KMS-11 (cell line): ENCODE results near the gene AHCYL2.
"Not testable (repeated sequence)": the region's sequence is repeated elsewhere in the genome, so short reads cannot be mapped to it uniquely, and the experiment has no call there.

Source experiments
- H2AFZ ChIP-seq: fragments of 200-600 bp; sonication (generic); 2 replicates; pipeline ENCODE4 v1.6.1; 2016; ENCODE audit warnings: antibody characterized with exemption, mixed run types, low read depth
- H3K27ac ChIP-seq: fragments of 200-600 bp; sonication (generic); 2 replicates; pipeline ENCODE4 v1.6.1; 2016; ENCODE audit warnings: mild to moderate bottlenecking, mixed run types
- H3K27me3 ChIP-seq: fragments of 200-600 bp; sonication (generic); 2 replicates; pipeline ENCODE4 v1.6.1; 2017; ENCODE audit warnings: mild to moderate bottlenecking, low read depth, mixed run types, moderate library complexity; ENCODE audit not compliant: insufficient read depth
- H3K36me3 ChIP-seq: fragments of 200-600 bp; sonication (generic); 2 replicates; pipeline ENCODE4 v1.6.1; 2017; ENCODE audit warnings: mild to moderate bottlenecking, mixed run types; ENCODE audit not compliant: insufficient read depth
- H3K4me1 ChIP-seq: fragments of 200-600 bp; sonication (generic); 2 replicates; pipeline ENCODE4 v1.6.1; 2016; ENCODE audit warnings: mild to moderate bottlenecking, low read depth, mixed run types; ENCODE audit not compliant: poor library complexity, severe bottlenecking
- H3K4me2 ChIP-seq: fragments of 200-600 bp; sonication (generic); 2 replicates; pipeline ENCODE4 v1.7.0; 2016; ENCODE audit warnings: mild to moderate bottlenecking, mixed run types
- H3K4me3 ChIP-seq: fragments of 200-600 bp; sonication (generic); IDR thresholded peaks from 2 replicates; pipeline ENCODE4 v1.6.1; 2017; ENCODE audit warnings: low read depth, low read length, mixed read lengths; ENCODE audit not compliant: insufficient read depth
- H3K79me2 ChIP-seq: fragments of 200-600 bp; sonication (generic); 2 replicates; pipeline ENCODE4 v1.6.1; 2016; ENCODE audit warnings: low read depth, mixed run types; ENCODE audit not compliant: insufficient read depth
- H3K9ac ChIP-seq: fragments of 200-600 bp; sonication (generic); 2 replicates; pipeline ENCODE4 v1.6.1; 2016; ENCODE audit warnings: mild to moderate bottlenecking, mixed run types
- H4K20me1 ChIP-seq: fragments of 200-600 bp; sonication (generic); 2 replicates; pipeline ENCODE4 v1.6.1; 2016; ENCODE audit warnings: mild to moderate bottlenecking, mixed run types; ENCODE audit not compliant: insufficient read depth
- CTCF ChIP-seq: fragments of 200-600 bp; sonication (generic); conservative IDR thresholded peaks from 2 replicates; pipeline ENCODE4 v1.6.1; 2017; ENCODE audit warnings: low read depth, mild to moderate bottlenecking, antibody characterized with exemption, low read length, moderate library complexity, mixed read lengths

AHCYL2 gene

GRCh38 chr7:129218514-129219062 is 6.2 kb upstream of the AHCYL2 start:
- H3K27me3 ChIP-seq, result no peaks in the 10 kb centered on the region
- no peak overlapping the region for H3K4me3 ChIP-seq
- peak overlapping the region; percentile 57 for H2AFZ ChIP-seq
- H4K20me1 ChIP-seq, result no peaks in the 10 kb centered on the region
- no peak overlapping the region for H3K27ac ChIP-seq
- TF ChIP-seq CTCF, result peak; percentile 99
- H3K4me2 ChIP-seq, result peak overlapping the region; percentile 21
- H3K36me3 ChIP-seq, result no peaks in the 10 kb centered on the region
- peaks cover 11% of the 10 kb centered on the region for H3K4me1 ChIP-seq
- H3K9ac ChIP-seq, result no peak overlapping the region
- H3K79me2 ChIP-seq, result no peaks in the 10 kb centered on the region

DNA sequence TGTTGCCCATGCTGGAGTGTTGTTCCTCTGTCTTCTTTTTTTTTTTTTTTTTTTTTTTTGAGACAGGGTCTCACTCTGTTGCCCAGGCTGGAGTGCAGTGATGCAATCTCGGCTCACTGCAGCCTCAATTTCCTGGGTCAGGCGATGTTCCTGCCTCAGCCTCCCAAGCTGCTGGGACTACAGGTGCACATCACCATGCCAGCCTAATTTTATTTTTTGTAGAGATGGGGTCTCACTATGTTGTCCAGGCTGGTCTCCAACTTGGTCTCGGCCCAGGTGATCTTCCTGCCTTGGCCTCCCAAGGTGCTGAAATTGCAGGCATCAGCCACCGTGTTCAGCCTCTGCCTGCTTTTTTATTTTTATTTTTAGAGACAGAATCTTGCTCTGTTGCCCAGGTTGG is 5.7 kb upstream of the AHCYL2 start:
- H3K4me3 ChIP-seq, H3K79me2 ChIP-seq, H3K27ac ChIP-seq, H3K4me2 ChIP-seq, H4K20me1 ChIP-seq, H3K9ac ChIP-seq, H3K27me3 ChIP-seq, H3K36me3 ChIP-seq, H2AFZ ChIP-seq: not testable (repeated sequence)
- H3K4me1 ChIP-seq, result peaks cover 17% of the 10 kb centered on the region

GRCh38 chr7:129222064-129222463 is 2.8 kb upstream of the AHCYL2 start:
- Histone ChIP-seq H3K4me3 (no peak overlapping the region), H2AFZ (no peak overlapping the region), H3K4me2 (no peak overlapping the region), H3K4me1 (peaks cover 26% of the 10 kb centered on the region), H3K27ac (no peak overlapping the region), H3K9ac (no peak overlapping the region), H3K27me3 (no peaks in the 10 kb centered on the region), H3K36me3 (no peaks in the 10 kb centered on the region), H4K20me1 (no peaks in the 10 kb centered on the region), H3K79me2 (peaks cover 19% of the 10 kb centered on the region)
- no peak for TF ChIP-seq CTCF

DNA sequence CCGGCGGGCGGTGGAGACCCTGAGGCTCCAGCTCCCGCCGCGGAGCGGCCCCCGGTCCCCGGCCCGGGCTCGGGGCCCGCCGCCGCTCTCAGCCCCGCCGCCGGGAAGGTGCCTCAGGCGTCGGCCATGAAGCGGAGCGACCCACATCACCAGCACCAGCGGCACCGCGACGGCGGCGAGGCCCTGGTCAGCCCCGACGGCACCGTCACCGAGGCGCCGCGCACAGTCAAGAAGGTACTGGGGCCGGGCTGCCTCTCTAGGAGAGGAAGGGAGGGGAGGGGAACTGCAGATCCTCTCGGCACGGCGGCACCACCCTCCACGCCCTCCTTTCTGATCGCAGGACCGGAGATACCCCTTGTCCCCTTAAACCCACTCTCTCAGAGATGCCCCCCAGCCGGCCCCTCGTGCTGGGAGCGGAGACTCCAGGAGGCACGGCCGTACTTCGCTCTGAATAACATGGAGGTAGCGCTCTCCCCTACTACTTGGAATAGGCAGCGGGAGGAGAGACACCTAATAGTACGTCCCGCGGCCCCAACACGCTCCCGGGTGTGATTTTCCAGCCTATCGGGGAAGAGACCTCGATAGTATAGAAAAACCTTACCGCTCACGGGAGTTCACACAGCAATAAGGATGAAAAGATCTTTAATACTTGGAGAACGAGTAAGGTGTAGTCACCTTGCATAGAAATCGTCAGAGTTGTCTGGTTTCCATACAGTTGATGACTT is 538 bp downstream of the AHCYL2 start:
- H3K36me3 ChIP-seq, result no peaks in the 10 kb centered on the region
- H3K4me3 ChIP-seq, result peak overlapping the region; percentile 70
- H3K27ac ChIP-seq, result peak overlapping the region; percentile 43
- peaks cover 50% of the 10 kb centered on the region for H3K79me2 ChIP-seq
- H3K4me1 ChIP-seq, result peaks cover 41% of the 10 kb centered on the region
- peak overlapping the region; percentile 67 for H2AFZ ChIP-seq
- no peaks in the 10 kb centered on the region for H4K20me1 ChIP-seq
- H3K4me2 ChIP-seq, result peak overlapping the region; percentile 93
- H3K9ac ChIP-seq, result peak overlapping the region; percentile 46
- no peak for TF ChIP-seq CTCF
- H3K27me3 ChIP-seq, result no peaks in the 10 kb centered on the region

- Histone ChIP-seq H3K4me1 (peaks cover 41% of the 10 kb centered on the region), H3K27ac (peak overlapping the region; percentile 43), H2AFZ (peak overlapping the region; percentile 67), H3K27me3 (no peaks in the 10 kb centered on the region), H3K4me3 (peak overlapping the region; percentile 70), H3K9ac (peak overlapping the region; percentile 46; the same call in 1 of the 2 replicates), H3K36me3 (no peaks in the 10 kb centered on the region), H3K79me2 (peaks cover 56% of the 10 kb centered on the region), H3K4me2 (peak overlapping the region; percentile 93), H4K20me1 (no peaks in the 10 kb centered on the region)
- no peak; the same call in 1 of the 2 replicates for TF ChIP-seq CTCF
Measured at GRCh38 chr7:129225931-129226572, 1.2 kb downstream of the AHCYL2 start.
